GM12875 (cell line): Measurements from ENCODE around the gene CTNNBIP1.

Source experiments
- H3K4me3 ChIP-seq: one replicate; pipeline ENCODE4 v1.5.1; 2011; ENCODE audit warnings: low read depth, low read length, control low read depth
- CTCF ChIP-seq: IDR thresholded peaks from 2 replicates; pipeline ENCODE4 v1.5.1; 2011; ENCODE audit warnings: low read depth, mild to moderate bottlenecking, control low read depth, inconsistent platforms, low read length, moderate library complexity, borderline replicate concordance; ENCODE audit not compliant: insufficient read depth

CTNNBIP1 gene

GRCh38 chr1:9842073-9842711 lies 67.9 kb downstream of the CTNNBIP1 start:
- H3K4me3 ChIP-seq, result no peak overlapping the region
- TF ChIP-seq CTCF, result no peak

- TF ChIP-seq CTCF, result no peak
- no peak overlapping the region for H3K4me3 ChIP-seq
Observed at GRCh38 chr1:9841460-9841859, 68.6 kb downstream of the CTNNBIP1 start.

GRCh38 chr1:9840176-9840575 lies 69.9 kb downstream of the CTNNBIP1 start:
- no peak overlapping the region for H3K4me3 ChIP-seq
- TF ChIP-seq CTCF, result no peak

GRCh38 chr1:9838946-9839345 lies 71.1 kb downstream of the CTNNBIP1 start:
- TF ChIP-seq CTCF, result no peak
- no peak overlapping the region for H3K4me3 ChIP-seq

GRCh38 chr1:9836632-9836960 lies 73.5 kb downstream of the CTNNBIP1 start:
- no peak for TF ChIP-seq CTCF
- no peak overlapping the region for H3K4me3 ChIP-seq

GRCh38 chr1:9835758-9836631 lies 74.1 kb downstream of the CTNNBIP1 start:
- no peak overlapping the region for H3K4me3 ChIP-seq
- TF ChIP-seq CTCF, result no peak

GRCh38 chr1:9835404-9835757 lies 74.7 kb downstream of the CTNNBIP1 start:
- no peak for TF ChIP-seq CTCF
- no peak overlapping the region for H3K4me3 ChIP-seq
